ENCODE measurements around the gene MYMK. TPM values are rescaled to one million over a fixed set of nuclear protein-coding genes. Genes with fewer than 3 reads are reported as not detected.

MYMK gene
- total RNA-seq, 1 donor from 2014 or later = not detected

DNA sequence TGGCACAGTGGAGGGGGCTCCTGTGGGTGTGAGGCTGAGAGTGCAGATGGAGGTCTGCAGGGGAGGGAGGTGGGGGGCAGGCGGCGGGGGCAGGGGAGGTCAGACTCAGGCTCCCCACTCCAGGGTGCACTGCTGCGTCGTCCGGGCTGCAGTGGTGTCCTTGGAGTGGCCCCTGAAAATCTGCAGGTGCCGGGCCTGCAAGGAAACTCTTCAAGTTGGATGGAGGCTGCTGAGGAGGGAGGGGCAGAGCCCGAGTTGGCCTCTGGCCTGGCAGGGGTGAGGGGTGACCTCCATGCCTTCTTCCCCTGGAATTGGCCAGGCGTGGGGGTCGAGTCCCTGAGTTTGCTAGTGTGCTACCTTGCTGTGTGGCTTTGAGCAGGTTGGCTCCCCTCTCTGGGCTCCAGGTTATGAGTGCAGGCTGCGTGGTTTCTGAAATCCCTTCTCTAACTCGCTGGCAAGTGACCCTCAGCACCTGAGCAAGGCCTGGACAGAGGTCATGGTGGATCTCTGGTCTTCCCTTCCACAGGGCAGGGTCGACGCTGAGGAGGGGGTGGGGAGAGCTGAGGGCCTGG is 10.6 kb upstream of the MYMK start:
- H3K36me3 Mint-ChIP-seq (ENCODE audit: low read depth) = no peaks in the 10 kb centered on the region
- H3K27ac Mint-ChIP-seq = no peak overlapping the region
- H3K4me1 Mint-ChIP-seq = no peaks in the 10 kb centered on the region
- H3K9me3 Mint-ChIP-seq = no peaks in the 10 kb centered on the region
- H3K4me3 Mint-ChIP-seq = no peak overlapping the region
- DNase-seq = no peak
- intact Hi-C loops (cut with micrococcal nuclease) = no loop called here
- H3K27me3 Mint-ChIP-seq = peaks cover 18% of the 10 kb centered on the region

DNA sequence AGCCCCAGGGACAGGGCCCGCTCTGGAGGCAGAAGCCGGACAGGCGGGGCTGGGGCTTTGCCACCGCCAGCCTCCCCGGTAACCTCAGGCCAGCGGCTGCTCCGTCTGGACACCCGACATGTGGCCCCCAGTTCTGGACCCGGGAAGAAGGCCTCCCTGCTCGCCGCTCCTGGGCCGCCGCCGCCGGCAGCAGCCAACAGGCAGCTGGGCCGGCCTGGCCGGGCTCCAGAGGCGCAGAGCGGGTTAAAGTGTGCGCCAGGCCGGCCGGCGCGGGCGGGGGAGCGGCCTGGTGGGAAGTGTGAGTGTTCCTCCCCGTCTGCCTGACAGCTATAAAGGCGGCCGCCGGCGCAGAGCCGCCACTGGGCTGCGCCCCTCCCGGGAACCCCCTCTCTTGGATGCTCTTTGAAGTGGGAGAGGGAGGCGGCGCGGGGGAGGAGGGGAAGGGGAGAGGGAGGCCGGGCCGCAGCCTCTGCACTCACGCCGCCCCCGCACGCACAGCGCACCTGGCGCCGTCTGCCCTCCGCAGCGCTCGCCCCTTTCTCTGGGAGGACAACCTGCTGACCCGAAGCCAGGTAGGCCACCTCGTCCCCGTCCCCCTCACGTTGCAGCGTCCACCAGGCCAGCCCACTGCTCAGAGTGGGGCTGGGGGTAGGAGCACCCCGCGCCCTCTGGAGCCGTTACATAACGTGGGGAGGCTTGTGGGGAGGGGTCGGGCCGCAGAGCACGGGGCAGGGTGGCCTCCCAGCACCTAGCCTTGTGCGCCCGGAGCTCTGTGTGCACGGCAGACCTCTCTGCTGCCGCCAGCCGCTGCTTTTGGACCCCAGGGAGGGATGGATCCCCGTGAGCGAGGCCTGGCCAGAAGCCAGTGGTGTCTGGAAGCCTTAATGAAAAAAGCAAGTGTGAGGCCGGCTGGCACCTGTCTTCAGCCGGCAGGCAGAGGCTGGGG is 9.9 kb upstream of the MYMK start, which contains the start of gene ADAMTSL2:
TSS of gene ADAMTSL2 (plus strand) at position 359 of the 946 bp plus-strand sequence. CDS start 2,009 bp downstream, outside the sequence.
- H3K27ac Mint-ChIP-seq = no peak within 1 kb of the TSS
- intact Hi-C loops (cut with micrococcal nuclease) = no loop called here
- H3K9me3 Mint-ChIP-seq = no peaks in the 10 kb centered on the region
- peaks cover 18% of the 10 kb centered on the region for H3K27me3 Mint-ChIP-seq
- no peak for DNase-seq
- H3K4me3 Mint-ChIP-seq = no peak within 1 kb of the TSS
- H3K36me3 Mint-ChIP-seq (ENCODE audit: low read depth) = no peaks in the 10 kb centered on the region
- H3K4me1 Mint-ChIP-seq = no peaks in the 10 kb centered on the region

- no peaks in the 10 kb centered on the region for H3K4me1 Mint-ChIP-seq
- no peaks in the 10 kb centered on the region for H3K9me3 Mint-ChIP-seq
- H3K27me3 Mint-ChIP-seq = peaks cover 18% of the 10 kb centered on the region
- H3K27ac Mint-ChIP-seq = no peak overlapping the region
- intact Hi-C loops (cut with micrococcal nuclease) = loop anchor here (1.0 kb wide), 1 partner anchor 192 kb away; no protein-coding TSS in a partner anchor
- no peak for DNase-seq
- no peaks in the 10 kb centered on the region for H3K36me3 Mint-ChIP-seq (ENCODE audit: low read depth)
- no peak overlapping the region for H3K4me3 Mint-ChIP-seq
These were observed 9.1 kb upstream of the MYMK start for GRCh38 chr9:133533857-133534256.

DNA sequence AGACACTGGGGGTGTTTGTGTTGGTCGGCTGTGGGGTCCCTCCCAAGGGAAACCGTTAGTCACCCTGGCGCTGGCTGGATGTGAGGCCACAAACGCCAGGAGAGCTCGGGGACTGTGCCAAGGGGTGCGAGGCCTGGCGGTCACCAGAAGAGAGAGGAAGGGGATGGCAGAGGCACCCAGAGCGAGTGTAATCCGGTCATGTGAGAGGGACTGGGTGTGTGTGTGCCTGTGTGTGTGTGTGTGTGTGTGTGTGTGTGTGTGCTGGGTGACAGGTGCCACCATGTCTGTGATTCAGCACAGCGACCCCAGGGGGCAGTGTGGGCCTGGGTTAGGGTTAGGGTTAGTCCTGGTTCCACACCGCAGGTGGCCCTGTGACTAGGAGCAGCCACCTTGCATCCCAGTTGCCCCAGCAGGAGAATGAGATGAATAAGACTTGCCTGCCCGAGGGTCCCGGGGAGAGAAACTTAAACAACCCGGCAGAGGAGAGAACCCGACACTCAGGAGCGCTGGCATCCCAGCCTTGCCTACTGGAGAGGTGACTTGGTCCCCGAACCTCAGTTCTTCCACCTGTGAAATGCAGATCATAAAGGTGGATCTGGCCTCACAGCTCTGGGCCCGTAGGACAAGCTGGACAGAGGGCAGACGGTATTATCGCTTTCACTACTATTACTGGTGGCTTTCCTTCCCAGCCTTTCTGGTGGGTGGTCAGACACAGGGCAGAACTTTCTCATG is 8.3 kb upstream of the MYMK start:
- intact Hi-C loops (cut with micrococcal nuclease) = loop anchor here (1.0 kb wide), 1 partner anchor 193 kb away; no protein-coding TSS in a partner anchor
- H3K4me1 Mint-ChIP-seq = no peaks in the 10 kb centered on the region
- no peak overlapping the region for H3K4me3 Mint-ChIP-seq
- H3K27me3 Mint-ChIP-seq = peaks cover 18% of the 10 kb centered on the region
- H3K9me3 Mint-ChIP-seq = no peaks in the 10 kb centered on the region
- DNase-seq = peak; percentile 88
- no peaks in the 10 kb centered on the region for H3K36me3 Mint-ChIP-seq (ENCODE audit: low read depth)
- no peak overlapping the region for H3K27ac Mint-ChIP-seq

GRCh38 chr9:133531293-133531692 is 6.5 kb upstream of the MYMK start:
- intact Hi-C loops (cut with micrococcal nuclease) = no loop called here
- no peaks in the 10 kb centered on the region for H3K4me1 Mint-ChIP-seq
- H3K9me3 Mint-ChIP-seq = no peaks in the 10 kb centered on the region
- H3K4me3 Mint-ChIP-seq = no peak overlapping the region
- H3K27ac Mint-ChIP-seq = no peak overlapping the region
- no peak for DNase-seq
- no peaks in the 10 kb centered on the region for H3K36me3 Mint-ChIP-seq (ENCODE audit: low read depth)
- peaks cover 20% of the 10 kb centered on the region for H3K27me3 Mint-ChIP-seq

- no peaks in the 10 kb centered on the region for H3K9me3 Mint-ChIP-seq
- H3K27me3 Mint-ChIP-seq = peaks cover 12% of the 10 kb centered on the region
- no peaks in the 10 kb centered on the region for H3K4me1 Mint-ChIP-seq
- no peaks in the 10 kb centered on the region for H3K36me3 Mint-ChIP-seq (ENCODE audit: low read depth)
- no peak overlapping the region for H3K4me3 Mint-ChIP-seq
- intact Hi-C loops (cut with micrococcal nuclease) = no loop called here
- H3K27ac Mint-ChIP-seq = no peak overlapping the region
- DNase-seq = no peak
These were observed 5.1 kb upstream of the MYMK start for GRCh38 chr9:133529874-133530273.

GRCh38 chr9:133529457-133529856 is 4.7 kb upstream of the MYMK start:
- H3K9me3 Mint-ChIP-seq = no peaks in the 10 kb centered on the region
- H3K36me3 Mint-ChIP-seq (ENCODE audit: low read depth) = no peaks in the 10 kb centered on the region
- peaks cover 12% of the 10 kb centered on the region for H3K27me3 Mint-ChIP-seq
- no peak overlapping the region for H3K4me3 Mint-ChIP-seq
- DNase-seq = no peak
- H3K27ac Mint-ChIP-seq = no peak overlapping the region
- intact Hi-C loops (cut with micrococcal nuclease) = no loop called here
- no peaks in the 10 kb centered on the region for H3K4me1 Mint-ChIP-seq

DNA sequence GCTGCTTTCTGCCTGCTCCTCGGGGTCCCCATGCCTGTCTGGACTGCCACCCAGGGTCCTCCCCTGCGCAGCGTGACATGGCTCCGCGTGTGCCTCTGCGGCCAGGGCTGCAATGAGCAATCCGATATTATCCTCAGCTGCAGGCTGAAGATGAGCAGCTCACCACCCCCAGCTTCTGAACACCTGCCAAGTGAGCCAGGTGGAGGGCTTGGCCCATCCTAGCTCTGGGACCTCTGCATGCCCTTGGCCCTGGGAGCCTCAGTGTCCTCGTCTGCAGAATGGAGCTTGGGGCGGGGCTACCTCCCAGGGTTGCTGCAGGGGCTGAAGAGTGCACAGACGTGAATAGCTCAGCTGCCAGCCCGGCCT is 4.1 kb upstream of the MYMK start:
- no peaks in the 10 kb centered on the region for H3K36me3 Mint-ChIP-seq (ENCODE audit: low read depth)
- H3K9me3 Mint-ChIP-seq = no peaks in the 10 kb centered on the region
- no peak for DNase-seq
- no peaks in the 10 kb centered on the region for H3K4me1 Mint-ChIP-seq
- peaks cover 10% of the 10 kb centered on the region for H3K27me3 Mint-ChIP-seq
- H3K27ac Mint-ChIP-seq = no peak overlapping the region
- intact Hi-C loops (cut with micrococcal nuclease) = no loop called here
- H3K4me3 Mint-ChIP-seq = no peak overlapping the region

GRCh38 chr9:133528001-133528875 is 3.5 kb upstream of the MYMK start:
- no peak overlapping the region for H3K27ac Mint-ChIP-seq
- intact Hi-C loops (cut with micrococcal nuclease) = no loop called here

GRCh38 chr9:133527444-133527920 is 2.7 kb upstream of the MYMK start:
- Mint-ChIP-seq H3K27ac (no peak overlapping the region), H3K4me3 (no peak overlapping the region), H3K4me1 (no peaks in the 10 kb centered on the region), H3K27me3 (peaks cover 2% of the 10 kb centered on the region), H3K36me3 (ENCODE audit: low read depth) (no peaks in the 10 kb centered on the region), H3K9me3 (no peaks in the 10 kb centered on the region)
- intact Hi-C loops (cut with micrococcal nuclease) = no loop called here
- no peak for DNase-seq

More at GRCh38 chr9:133528001-133528875, 3.5 kb upstream of the MYMK start:
- Mint-ChIP-seq H3K4me3 (no peak overlapping the region), H3K27me3 (peaks cover 7% of the 10 kb centered on the region), H3K36me3 (ENCODE audit: low read depth) (no peaks in the 10 kb centered on the region), H3K4me1 (no peaks in the 10 kb centered on the region), H3K9me3 (no peaks in the 10 kb centered on the region)
- no peak for DNase-seq

DNA sequence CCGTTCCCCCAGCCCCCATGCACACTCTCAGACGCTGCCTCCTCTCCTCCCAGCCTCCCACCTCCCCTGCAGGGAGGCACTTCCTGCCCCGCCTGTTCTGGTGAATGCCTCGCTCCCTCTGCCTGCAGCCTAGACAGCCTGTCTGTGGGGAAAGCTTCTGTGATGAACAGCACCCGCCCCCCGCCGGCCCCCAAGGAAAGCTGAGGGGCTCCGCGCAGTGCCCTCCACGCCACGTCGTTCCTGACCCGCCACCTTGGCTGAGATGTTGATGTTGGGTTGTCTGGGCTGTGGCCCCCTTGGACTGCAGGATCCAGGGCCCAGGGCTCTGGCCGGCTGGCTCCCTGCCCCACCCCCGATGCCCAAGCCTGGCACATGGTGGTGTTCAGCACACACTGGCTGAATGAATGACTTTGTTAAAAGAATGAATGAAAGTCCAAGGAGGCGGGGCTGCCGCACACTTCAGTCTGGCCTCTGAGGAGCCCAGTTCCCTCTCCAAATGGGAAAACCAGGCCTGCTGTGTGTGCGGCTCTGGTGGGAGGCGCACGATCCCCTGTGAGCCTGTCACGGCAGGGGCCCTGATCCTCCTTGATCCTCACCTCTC is 2.1 kb upstream of the MYMK start:
- Mint-ChIP-seq H3K4me3 (no peak overlapping the region), H3K36me3 (ENCODE audit: low read depth) (no peaks in the 10 kb centered on the region), H3K4me1 (no peaks in the 10 kb centered on the region), H3K9me3 (no peaks in the 10 kb centered on the region), H3K27me3 (peaks cover 2% of the 10 kb centered on the region), H3K27ac (no peak overlapping the region)
- intact Hi-C loops (cut with micrococcal nuclease) = no loop called here
- DNase-seq = no peak

- no peaks in the 10 kb centered on the region for H3K9me3 Mint-ChIP-seq
- DNase-seq = no peak
- H3K4me1 Mint-ChIP-seq = no peaks in the 10 kb centered on the region
- intact Hi-C loops (cut with micrococcal nuclease) = no loop called here
- no peak overlapping the region for H3K4me3 Mint-ChIP-seq
- no peak overlapping the region for H3K27ac Mint-ChIP-seq
- H3K27me3 Mint-ChIP-seq = peaks cover 2% of the 10 kb centered on the region
- H3K36me3 Mint-ChIP-seq (ENCODE audit: low read depth) = no peaks in the 10 kb centered on the region
These were observed 918 bp upstream of the MYMK start for GRCh38 chr9:133525677-133526076.

DNA sequence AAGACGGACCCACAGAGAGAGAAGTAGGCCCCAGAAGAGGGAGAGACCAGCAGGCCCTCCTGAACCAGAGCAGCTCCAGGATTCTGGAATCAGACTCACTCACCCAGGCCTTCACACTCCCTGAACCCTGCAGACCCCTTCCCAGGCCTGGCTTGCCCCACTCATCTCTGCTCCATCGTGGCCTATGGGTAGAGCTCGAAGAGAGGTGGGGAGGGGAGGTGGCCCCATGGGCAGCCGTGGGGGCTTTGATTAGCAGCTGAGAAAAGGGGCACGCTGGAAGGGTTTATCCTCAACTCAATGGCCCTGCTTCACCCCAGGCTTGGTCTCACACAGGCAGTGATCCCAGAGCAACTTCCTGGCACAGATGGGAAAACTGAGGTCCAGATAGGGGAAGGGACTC is 613 bp downstream of the MYMK start:
- no peak for DNase-seq
- intact Hi-C loops (cut with micrococcal nuclease) = no loop called here
- no peaks in the 10 kb centered on the region for H3K4me1 Mint-ChIP-seq
- no peaks in the 10 kb centered on the region for H3K36me3 Mint-ChIP-seq (ENCODE audit: low read depth)
- peaks cover 2% of the 10 kb centered on the region for H3K27me3 Mint-ChIP-seq
- no peak overlapping the region for H3K4me3 Mint-ChIP-seq
- H3K27ac Mint-ChIP-seq = no peak overlapping the region
- H3K9me3 Mint-ChIP-seq = no peaks in the 10 kb centered on the region

All from activated CD4-positive, alpha-beta T cell treated with anti-CD3 and anti-CD28 coated beads, Interleukin-2, amount 10 ng/mL, durations not matched to agents 24 days and 14 days (primary cell).